Measurements from ENCODE around the gene GNAT1. TPM values are rescaled to one million over a fixed set of nuclear protein-coding genes. Genes with fewer than 3 reads are reported as not detected.
A peak's percentile ranks its signal among the peaks of the same experiment; 100 is the strongest.

The GNAT1 gene
- total and polyA plus RNA-seq, 2 of the 13 experiments (the other 11 are each of a cell fraction or from before 2014, with no cell fraction given): 0.15 TPM; not detected in 1

DNA sequence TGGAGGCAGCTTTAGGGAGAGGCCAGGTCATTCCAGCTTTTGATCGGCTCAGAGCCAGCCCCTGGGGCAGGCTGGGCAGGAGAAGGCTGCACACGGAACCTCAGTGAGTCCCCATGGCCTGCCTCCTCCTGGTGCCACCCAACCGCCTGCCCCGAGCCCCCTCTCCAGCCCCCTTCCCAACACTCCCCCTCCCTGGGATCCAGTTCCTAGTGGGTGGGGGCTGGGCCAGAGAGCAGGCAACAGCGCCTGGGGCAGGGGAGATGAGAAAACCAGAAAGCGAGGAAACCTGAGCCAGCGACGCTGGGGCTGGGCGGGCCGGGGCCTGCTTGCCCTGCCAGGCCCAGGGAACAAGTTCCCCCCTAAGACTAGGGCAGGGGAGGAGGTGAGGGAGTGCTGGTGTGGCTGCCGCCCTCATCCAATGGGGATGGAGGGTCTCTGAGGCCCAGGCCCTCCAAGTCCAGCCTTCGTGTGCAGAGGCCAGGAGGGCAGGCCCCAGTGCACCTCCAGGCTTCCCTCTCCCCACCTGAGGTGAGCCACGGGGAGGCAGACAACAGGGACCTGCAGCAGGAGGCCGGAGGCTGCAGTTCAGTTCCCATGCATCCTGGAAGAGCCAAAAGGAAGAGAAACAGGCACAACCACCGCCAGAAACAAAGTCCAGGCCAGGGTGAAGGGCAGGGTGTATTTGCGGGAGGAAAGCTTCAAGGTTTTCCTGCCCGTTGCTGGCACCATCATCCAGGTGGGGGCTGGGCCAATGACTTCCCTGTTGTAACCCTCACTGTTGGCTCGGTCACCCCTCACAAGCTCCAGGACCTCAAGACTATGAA, 40.3 kb upstream of the GNAT1 start (continued):
- TF ChIP-seq, protein P1, sequence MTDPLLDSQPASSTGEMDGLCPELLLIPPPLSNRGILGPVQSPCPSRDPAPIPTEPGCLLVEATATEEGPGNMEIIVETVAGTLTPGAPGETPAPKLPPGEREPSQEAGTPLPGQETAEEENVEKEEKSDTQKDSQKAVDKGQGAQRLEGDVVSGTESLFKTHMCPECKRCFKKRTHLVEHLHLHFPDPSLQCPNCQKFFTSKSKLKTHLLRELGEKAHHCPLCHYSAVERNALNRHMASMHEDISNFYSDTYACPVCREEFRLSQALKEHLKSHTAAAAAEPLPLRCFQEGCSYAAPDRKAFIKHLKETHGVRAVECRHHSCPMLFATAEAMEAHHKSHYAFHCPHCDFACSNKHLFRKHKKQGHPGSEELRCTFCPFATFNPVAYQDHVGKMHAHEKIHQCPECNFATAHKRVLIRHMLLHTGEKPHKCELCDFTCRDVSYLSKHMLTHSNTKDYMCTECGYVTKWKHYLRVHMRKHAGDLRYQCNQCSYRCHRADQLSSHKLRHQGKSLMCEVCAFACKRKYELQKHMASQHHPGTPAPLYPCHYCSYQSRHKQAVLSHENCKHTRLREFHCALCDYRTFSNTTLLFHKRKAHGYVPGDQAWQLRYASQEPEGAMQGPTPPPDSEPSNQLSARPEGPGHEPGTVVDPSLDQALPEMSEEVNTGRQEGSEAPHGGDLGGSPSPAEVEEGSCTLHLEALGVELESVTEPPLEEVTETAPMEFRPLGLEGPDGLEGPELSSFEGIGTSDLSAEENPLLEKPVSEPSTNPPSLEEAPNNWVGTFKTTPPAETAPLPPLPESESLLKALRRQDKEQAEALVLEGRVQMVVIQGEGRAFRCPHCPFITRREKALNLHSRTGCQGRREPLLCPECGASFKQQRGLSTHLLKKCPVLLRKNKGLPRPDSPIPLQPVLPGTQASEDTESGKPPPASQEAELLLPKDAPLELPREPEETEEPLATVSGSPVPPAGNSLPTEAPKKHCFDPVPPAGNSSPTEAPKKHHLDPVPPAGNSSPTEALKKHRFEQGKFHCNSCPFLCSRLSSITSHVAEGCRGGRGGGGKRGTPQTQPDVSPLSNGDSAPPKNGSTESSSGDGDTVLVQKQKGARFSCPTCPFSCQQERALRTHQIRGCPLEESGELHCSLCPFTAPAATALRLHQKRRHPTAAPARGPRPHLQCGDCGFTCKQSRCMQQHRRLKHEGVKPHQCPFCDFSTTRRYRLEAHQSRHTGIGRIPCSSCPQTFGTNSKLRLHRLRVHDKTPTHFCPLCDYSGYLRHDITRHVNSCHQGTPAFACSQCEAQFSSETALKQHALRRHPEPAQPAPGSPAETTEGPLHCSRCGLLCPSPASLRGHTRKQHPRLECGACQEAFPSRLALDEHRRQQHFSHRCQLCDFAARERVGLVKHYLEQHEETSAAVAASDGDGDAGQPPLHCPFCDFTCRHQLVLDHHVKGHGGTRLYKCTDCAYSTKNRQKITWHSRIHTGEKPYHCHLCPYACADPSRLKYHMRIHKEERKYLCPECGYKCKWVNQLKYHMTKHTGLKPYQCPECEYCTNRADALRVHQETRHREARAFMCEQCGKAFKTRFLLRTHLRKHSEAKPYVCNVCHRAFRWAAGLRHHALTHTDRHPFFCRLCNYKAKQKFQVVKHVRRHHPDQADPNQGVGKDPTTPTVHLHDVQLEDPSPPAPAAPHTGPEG (CRISPR knock-in tag; IDR thresholded peaks at IDR 0.05): no peak
- 0 out of 2 replicates have a peak, but pooled peaks have one; percentile 21 for TF ChIP-seq ZBTB7A (CRISPR knock-in tag; IDR thresholded peaks at IDR 0.05)
- TF ChIP-seq POLR2AphosphoS2 (IDR thresholded peaks at IDR 0.05; ENCODE audit: low read depth, low read length): no peak
- 0 out of 2 replicates have a peak, but pooled peaks have one; percentile 79 for TF ChIP-seq GZF1 (CRISPR knock-in tag; IDR thresholded peaks at IDR 0.05)
- no peak for TF ChIP-seq TOE1 (CRISPR knock-in tag; IDR thresholded peaks at IDR 0.05)
- TF ChIP-seq, protein P2, sequence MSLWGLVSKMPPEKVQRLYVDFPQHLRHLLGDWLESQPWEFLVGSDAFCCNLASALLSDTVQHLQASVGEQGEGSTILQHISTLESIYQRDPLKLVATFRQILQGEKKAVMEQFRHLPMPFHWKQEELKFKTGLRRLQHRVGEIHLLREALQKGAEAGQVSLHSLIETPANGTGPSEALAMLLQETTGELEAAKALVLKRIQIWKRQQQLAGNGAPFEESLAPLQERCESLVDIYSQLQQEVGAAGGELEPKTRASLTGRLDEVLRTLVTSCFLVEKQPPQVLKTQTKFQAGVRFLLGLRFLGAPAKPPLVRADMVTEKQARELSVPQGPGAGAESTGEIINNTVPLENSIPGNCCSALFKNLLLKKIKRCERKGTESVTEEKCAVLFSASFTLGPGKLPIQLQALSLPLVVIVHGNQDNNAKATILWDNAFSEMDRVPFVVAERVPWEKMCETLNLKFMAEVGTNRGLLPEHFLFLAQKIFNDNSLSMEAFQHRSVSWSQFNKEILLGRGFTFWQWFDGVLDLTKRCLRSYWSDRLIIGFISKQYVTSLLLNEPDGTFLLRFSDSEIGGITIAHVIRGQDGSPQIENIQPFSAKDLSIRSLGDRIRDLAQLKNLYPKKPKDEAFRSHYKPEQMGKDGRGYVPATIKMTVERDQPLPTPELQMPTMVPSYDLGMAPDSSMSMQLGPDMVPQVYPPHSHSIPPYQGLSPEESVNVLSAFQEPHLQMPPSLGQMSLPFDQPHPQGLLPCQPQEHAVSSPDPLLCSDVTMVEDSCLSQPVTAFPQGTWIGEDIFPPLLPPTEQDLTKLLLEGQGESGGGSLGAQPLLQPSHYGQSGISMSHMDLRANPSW (CRISPR knock-in tag; IDR thresholded peaks at IDR 0.05; ENCODE audit: borderline replicate concordance): no peak
- TF ChIP-seq RARA (CRISPR knock-in tag; IDR thresholded peaks at IDR 0.05): peak; percentile 72
- TF ChIP-seq, protein P3, sequence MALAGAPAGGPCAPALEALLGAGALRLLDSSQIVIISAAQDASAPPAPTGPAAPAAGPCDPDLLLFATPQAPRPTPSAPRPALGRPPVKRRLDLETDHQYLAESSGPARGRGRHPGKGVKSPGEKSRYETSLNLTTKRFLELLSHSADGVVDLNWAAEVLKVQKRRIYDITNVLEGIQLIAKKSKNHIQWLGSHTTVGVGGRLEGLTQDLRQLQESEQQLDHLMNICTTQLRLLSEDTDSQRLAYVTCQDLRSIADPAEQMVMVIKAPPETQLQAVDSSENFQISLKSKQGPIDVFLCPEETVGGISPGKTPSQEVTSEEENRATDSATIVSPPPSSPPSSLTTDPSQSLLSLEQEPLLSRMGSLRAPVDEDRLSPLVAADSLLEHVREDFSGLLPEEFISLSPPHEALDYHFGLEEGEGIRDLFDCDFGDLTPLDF (CRISPR knock-in tag; IDR thresholded peaks at IDR 0.05): no peak
- TF ChIP-seq CREM (IDR thresholded peaks at IDR 0.05): no peak
- no peak for TF ChIP-seq CREM (CRISPR knock-in tag; IDR thresholded peaks at IDR 0.05)
- TF ChIP-seq HOXD1 (CRISPR knock-in tag; IDR thresholded peaks at IDR 0.05): no peak
- peak; percentile 45; the same call in 1 of the 2 replicates for TF ChIP-seq MYC (CRISPR knock-in tag; IDR thresholded peaks at IDR 0.05; ENCODE audit: borderline replicate concordance)
- no peak for TF ChIP-seq SMAD1 (CRISPR knock-in tag; IDR thresholded peaks at IDR 0.05; ENCODE audit: borderline replicate concordance, low read depth)
- TF ChIP-seq, protein P4, sequence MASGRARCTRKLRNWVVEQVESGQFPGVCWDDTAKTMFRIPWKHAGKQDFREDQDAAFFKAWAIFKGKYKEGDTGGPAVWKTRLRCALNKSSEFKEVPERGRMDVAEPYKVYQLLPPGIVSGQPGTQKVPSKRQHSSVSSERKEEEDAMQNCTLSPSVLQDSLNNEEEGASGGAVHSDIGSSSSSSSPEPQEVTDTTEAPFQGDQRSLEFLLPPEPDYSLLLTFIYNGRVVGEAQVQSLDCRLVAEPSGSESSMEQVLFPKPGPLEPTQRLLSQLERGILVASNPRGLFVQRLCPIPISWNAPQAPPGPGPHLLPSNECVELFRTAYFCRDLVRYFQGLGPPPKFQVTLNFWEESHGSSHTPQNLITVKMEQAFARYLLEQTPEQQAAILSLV (CRISPR knock-in tag; IDR thresholded peaks at IDR 0.05; ENCODE audit: borderline replicate concordance): peak; percentile 55; the same call in 1 of the 2 replicates
- TF ChIP-seq, protein P5, sequence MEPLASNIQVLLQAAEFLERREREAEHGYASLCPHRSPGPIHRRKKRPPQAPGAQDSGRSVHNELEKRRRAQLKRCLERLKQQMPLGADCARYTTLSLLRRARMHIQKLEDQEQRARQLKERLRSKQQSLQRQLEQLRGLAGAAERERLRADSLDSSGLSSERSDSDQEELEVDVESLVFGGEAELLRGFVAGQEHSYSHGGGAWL (CRISPR knock-in tag; IDR thresholded peaks at IDR 0.05): no peak
- TF ChIP-seq, protein P6, sequence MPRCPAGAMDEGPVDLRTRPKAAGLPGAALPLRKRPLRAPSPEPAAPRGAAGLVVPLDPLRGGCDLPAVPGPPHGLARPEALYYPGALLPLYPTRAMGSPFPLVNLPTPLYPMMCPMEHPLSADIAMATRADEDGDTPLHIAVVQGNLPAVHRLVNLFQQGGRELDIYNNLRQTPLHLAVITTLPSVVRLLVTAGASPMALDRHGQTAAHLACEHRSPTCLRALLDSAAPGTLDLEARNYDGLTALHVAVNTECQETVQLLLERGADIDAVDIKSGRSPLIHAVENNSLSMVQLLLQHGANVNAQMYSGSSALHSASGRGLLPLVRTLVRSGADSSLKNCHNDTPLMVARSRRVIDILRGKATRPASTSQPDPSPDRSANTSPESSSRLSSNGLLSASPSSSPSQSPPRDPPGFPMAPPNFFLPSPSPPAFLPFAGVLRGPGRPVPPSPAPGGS (CRISPR knock-in tag; IDR thresholded peaks at IDR 0.05): peak; percentile 20; the same call in 1 of the 2 replicates

Measured in HepG2 (cell line).